Psoas muscle (tissue), 8 donors: ENCODE data around the gene TPP2. TPM values are rescaled to one million over a fixed set of nuclear protein-coding genes. Genes with fewer than 3 reads are reported as not detected.

Source experiments
- ATAC-seq, 4 donors: fragments of 200-7000 bp; cut with Tn5 transposase; one replicate each; pipeline ENCODE4 v1.9.1; 2020; ENCODE audit warnings: moderate library complexity in 3 of 4, mild to moderate bottlenecking in 2 of 4
- DNase-seq, 2 donors: peaks; one replicate each; pipeline ENCODE4 v3.0.0-alpha.2; 2020
- H3K27ac ChIP-seq: fragments of 200-600 bp; one replicate; pipeline ENCODE4 v1.8.0; 2022
- H3K27me3 ChIP-seq, 3 donors: fragments of 200-600 bp in 1 of 3; one replicate each; pipeline versions ENCODE4 v1.6.1 to v1.8.0; 2013 to 2022; ENCODE audit warnings: low read length in 2 of 3, mild to moderate bottlenecking in 2 of 3, moderate library complexity in 1 of 3; ENCODE audit not compliant: insufficient read depth in 3 of 3
- H3K36me3 ChIP-seq, 2 donors: fragments of 200-600 bp in 1 of 2; one replicate each; pipeline versions ENCODE4 v1.6.1 to v1.8.0; 2013 to 2022; ENCODE audit warnings: low read depth in 1 of 2, mild to moderate bottlenecking in 1 of 2, moderate library complexity in 1 of 2; ENCODE audit not compliant: insufficient read depth in 1 of 2
- H3K4me1 ChIP-seq: fragments of 200-600 bp; one replicate; pipeline ENCODE4 v1.8.0; 2022
- H3K4me3 ChIP-seq: fragments of 200-600 bp; one replicate; pipeline ENCODE4 v1.8.0; 2022; ENCODE audit warnings: mild to moderate bottlenecking
- H3K9me3 ChIP-seq: fragments of 200-600 bp; one replicate; pipeline ENCODE4 v1.8.0; 2022
- CTCF ChIP-seq: fragments of 200-600 bp; IDR thresholded peaks from one replicate; pipeline ENCODE4 v1.8.0; 2022; ENCODE audit warnings: antibody characterized with exemption
- whole genome bisulfite sequencing, 3 donors: extraction: QIAGEN DNeasy Blood & Tissue Kit; methylation state at CpG; one replicate each; pipeline versions ENCODE4 v1.1.6 to v1.1.7; 2013; 5-methylcytosine and 5-hydroxymethylcytosine counted together
- intact Hi-C, 2 donors: fragments of 100-400 bp; cut with DNase I; formaldehyde crosslinking; loops; one replicate each; pipeline versions ENCODE4 v1.11.0 to v1.14.2; 2022
- polyA plus RNA-seq, 3 donors: library from polyadenylated mRNA; stranded (reverse); fragments of 200-250 nt; gene quantifications; one replicate each; pipeline ENCODE4 v1.2.3, GENCODE V29; 2013
- total RNA-seq, 4 donors: library from RNA; stranded (reverse); fragmentation: NEBNext Ultra II Directional in 2 of 4; extraction: Animal tissue kit (Norgen Biotek cat#: 25700) in 2 of 4; gene quantifications; one replicate each; pipeline versions ENCODE4 v1.2.1 to v1.2.4, GENCODE V29; 2021 to 2023
- donor health status: healthy with polysubstance abuse.
- donor health status: DM: no; HTN: no; CAD: no; lungs with moderate emphysema.
- donor health status: Bipolar disorder and iron deficiency.
- donor health status: healthy.
- donor health status: DM: yes; HTN: yes; CAD: no.
- donor health status: DM: no; HTN: no; CAD: no.
- donor health status: DM: no; HTN: no; CAD: no.
- donor health status: DM: yes; HTN: yes; CAD: no.

TPP2 gene
- total and polyA plus RNA-seq, 7 donors: 22.1 to 45.6 (median 40.3) TPM

DNA sequence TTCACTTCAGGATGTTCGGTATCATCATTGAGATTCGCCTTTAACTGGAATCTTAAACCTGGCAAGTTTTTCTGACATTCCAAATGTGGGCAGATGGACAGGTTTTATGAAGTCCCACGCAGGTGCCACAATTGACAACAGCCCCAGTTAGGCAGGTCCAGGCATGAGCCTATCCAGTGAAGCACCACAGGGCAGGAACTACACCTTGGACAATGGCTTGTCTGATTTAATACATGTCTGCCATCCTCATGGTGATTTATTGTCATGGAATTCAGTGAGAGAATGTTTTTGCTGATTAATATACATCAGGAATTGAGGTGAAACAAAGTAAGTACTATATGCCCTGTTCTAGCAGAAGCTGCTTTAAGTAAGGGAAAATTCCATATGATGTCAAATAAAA, 10.2 kb upstream of the TPP2 start:
- intact Hi-C loops: no loop called here
- no peak for DNase-seq
- no peaks in the 10 kb centered on the region for H3K36me3 ChIP-seq
- H3K27ac ChIP-seq: no peak overlapping the region
- WGBS, 3 donors: 87 to 94% (median 91%) methylated on average over 3 of the region's 3 CpGs
- H3K27me3 ChIP-seq: no peaks in the 10 kb centered on the region
- no peaks in the 10 kb centered on the region for H3K9me3 ChIP-seq
- ATAC-seq: no peak
- H3K4me3 ChIP-seq: no peak overlapping the region
- peaks cover 4% of the 10 kb centered on the region for H3K4me1 ChIP-seq
- no peak for TF ChIP-seq CTCF

DNA sequence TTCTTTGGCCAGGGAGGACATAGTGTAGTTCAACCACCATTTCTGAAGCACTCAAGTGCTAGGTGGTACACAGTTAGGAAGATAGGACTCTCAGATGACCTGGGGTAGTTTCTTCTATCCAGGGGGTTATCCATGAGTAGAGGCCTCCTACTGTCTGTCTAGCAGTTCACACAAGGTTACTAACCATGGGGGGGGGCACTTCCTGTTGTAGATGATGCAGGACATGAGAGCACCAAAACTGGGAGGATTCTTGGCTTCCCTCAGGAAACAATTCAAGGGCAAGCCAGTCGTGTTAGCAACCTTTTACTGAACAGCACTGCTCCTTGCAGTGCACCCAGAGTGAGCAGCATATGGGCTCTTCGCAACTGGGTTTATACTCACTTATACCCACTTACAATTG, 8.9 kb upstream of the TPP2 start:
- Histone ChIP-seq H3K36me3 (no peaks in the 10 kb centered on the region), H3K27me3 (no peaks in the 10 kb centered on the region), H3K27ac (no peak overlapping the region), H3K9me3 (no peaks in the 10 kb centered on the region), H3K4me3 (no peak overlapping the region), H3K4me1 (peaks cover 10% of the 10 kb centered on the region)
- no peak for ATAC-seq
- TF ChIP-seq CTCF: no peak
- DNase-seq: no peak
- intact Hi-C loops: no loop called here
- 59 to 65% (median 60%) methylated on average over 2 of the region's 2 CpGs for WGBS, 3 donors

DNA sequence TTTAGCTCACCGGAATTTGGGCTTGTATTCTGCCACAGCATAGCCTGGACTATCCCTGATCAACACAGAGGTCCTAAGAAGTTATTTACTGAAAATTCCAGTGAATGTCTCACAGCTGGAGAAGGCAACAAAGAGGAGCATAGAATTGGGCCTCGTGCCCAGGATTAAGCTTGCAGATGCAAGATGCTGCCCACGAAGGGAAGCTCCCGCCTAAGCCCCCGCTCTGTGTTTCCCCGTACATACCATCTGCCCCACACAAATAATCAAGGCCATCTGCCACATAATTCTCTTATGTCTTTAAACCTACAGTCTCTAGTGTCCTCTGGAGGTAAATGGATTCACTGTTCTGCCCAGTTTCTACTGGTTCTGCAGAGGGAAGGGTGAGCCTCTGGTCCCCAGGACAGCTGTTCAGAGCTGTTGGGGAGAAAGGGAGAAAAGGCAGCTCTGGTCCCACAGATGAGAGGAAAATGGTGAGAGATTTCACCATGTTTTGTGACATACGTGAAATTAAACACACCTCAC, 7.4 kb upstream of the TPP2 start:
- DNase-seq (no peak), ATAC-seq (no peak)
- Histone ChIP-seq H3K4me1 (peaks cover 7% of the 10 kb centered on the region), H3K27me3 (no peaks in the 10 kb centered on the region), H3K36me3 (no peaks in the 10 kb centered on the region), H3K27ac (no peak overlapping the region), H3K9me3 (no peaks in the 10 kb centered on the region), H3K4me3 (no peak overlapping the region)
- 54 to 60% (median 54%) methylated on average over 7 of the region's 7 CpGs for WGBS, 3 donors
- TF ChIP-seq CTCF: no peak
- intact Hi-C loops: no loop called here

DNA sequence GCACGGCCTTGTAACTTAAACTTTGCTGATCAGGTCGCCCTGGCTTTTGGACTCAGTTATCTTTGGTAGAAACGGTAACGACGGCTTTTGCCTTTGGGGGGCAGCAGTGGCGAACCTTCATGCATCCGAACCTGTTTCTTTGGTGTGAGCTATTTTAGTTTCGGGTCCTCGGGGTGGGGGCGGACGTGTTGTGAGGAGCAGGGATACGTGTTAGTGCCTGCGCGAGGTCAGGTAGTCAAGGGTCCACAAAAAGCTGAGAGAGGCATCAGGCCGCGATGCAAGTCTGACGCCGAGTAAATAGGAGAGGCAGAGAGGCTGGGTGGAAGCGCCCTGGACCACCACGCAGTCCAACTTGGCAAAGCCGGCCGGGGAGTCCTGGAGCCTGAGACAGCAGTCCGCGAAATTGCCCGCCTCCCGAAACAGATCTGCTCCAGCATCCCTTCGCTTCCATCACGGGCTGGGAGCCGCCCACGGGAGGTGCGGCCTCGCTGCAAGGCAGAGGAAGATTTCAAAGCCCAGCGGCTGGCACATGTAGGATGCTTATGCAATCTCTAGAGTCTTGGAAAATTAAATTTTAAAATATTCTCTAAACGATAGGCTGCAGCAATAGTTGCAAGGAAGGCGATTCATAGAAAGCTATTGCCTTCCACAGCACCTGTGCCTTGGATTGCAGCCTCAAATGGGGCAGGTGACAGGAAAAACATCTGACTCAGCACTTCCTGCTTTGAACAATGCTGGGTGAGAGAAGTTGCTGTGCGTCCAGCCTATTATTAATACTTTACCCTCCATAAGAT, 4.6 kb upstream of the TPP2 start:
- intact Hi-C loops: no loop called here
- DNase-seq (peak; percentile 81 to 83), ATAC-seq (peak; percentile 18 to 59 (median 34))
- peak overlapping the region; percentile 84 for H3K27ac ChIP-seq
- H3K36me3 ChIP-seq: no peaks in the 10 kb centered on the region
- peaks cover 15% of the 10 kb centered on the region for H3K4me1 ChIP-seq
- WGBS, 3 donors: 0 to 1% (median 1%) methylated on average over 36 of the region's 36 CpGs
- peak overlapping the region; percentile 69 for H3K4me3 ChIP-seq
- H3K9me3 ChIP-seq: no peaks in the 10 kb centered on the region
- no peaks in the 10 kb centered on the region for H3K27me3 ChIP-seq
- TF ChIP-seq CTCF: peak; percentile 60
